Measurements from ENCODE around the gene KRT80.

GRCh38 chr12:52186118-52186840 lies 5.5 kb downstream of the KRT80 start:
- TF ChIP-seq, protein P1, sequence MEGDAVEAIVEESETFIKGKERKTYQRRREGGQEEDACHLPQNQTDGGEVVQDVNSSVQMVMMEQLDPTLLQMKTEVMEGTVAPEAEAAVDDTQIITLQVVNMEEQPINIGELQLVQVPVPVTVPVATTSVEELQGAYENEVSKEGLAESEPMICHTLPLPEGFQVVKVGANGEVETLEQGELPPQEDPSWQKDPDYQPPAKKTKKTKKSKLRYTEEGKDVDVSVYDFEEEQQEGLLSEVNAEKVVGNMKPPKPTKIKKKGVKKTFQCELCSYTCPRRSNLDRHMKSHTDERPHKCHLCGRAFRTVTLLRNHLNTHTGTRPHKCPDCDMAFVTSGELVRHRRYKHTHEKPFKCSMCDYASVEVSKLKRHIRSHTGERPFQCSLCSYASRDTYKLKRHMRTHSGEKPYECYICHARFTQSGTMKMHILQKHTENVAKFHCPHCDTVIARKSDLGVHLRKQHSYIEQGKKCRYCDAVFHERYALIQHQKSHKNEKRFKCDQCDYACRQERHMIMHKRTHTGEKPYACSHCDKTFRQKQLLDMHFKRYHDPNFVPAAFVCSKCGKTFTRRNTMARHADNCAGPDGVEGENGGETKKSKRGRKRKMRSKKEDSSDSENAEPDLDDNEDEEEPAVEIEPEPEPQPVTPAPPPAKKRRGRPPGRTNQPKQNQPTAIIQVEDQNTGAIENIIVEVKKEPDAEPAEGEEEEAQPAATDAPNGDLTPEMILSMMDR (IDR thresholded peaks at IDR 0.05) = no peak
- no peak for TF ChIP-seq POLR2AphosphoS5 (IDR thresholded peaks at IDR 0.05)
- TF ChIP-seq EP300 (IDR thresholded peaks at IDR 0.05) = no peak
